Loucy (cell line): Measurements from ENCODE around the gene PITPNC1.

ENCODE experiments used
- H2AFZ ChIP-seq: fragments of 200-600 bp; sonication (generic); 2 replicates; pipeline ENCODE4 v1.6.0; 2016; ENCODE audit warnings: antibody characterized with exemption, mild to moderate bottlenecking, low read length, moderate library complexity
- H3F3A ChIP-seq: fragments of 200-600 bp; 2 replicates; pipeline ENCODE4 v1.6.0; 2016; ENCODE audit warnings: antibody characterized with exemption, low read depth, mild to moderate bottlenecking
- H3K27me3 ChIP-seq: fragments of 200-600 bp; sonication (generic); 2 replicates; pipeline ENCODE4 v1.6.1; 2014; ENCODE audit warnings: low read length, mild to moderate bottlenecking; ENCODE audit not compliant: insufficient read depth, poor library complexity, severe bottlenecking
- H3K36me3 ChIP-seq: fragments of 200-600 bp; sonication (generic); 2 replicates; pipeline ENCODE4 v1.6.1; 2016; ENCODE audit warnings: low read length; ENCODE audit not compliant: insufficient read depth
- H3K4me1 ChIP-seq: fragments of 200-600 bp; sonication (generic); 2 replicates; pipeline ENCODE4 v1.5.1; 2014; ENCODE audit warnings: low read length, mild to moderate bottlenecking; ENCODE audit not compliant: insufficient read depth, poor library complexity, severe bottlenecking
- H3K4me2 ChIP-seq: fragments of 200-600 bp; sonication (generic); 2 replicates; pipeline ENCODE4 v1.6.0; 2014; ENCODE audit warnings: antibody characterized with exemption, low read length, low read depth, mild to moderate bottlenecking; ENCODE audit not compliant: poor library complexity, severe bottlenecking
- H3K4me3 ChIP-seq: fragments of 200-600 bp; sonication (generic); 2 replicates; pipeline ENCODE4 v1.5.1; 2014; ENCODE audit warnings: low read length, mild to moderate bottlenecking, mixed read lengths; ENCODE audit not compliant: poor library complexity, severe bottlenecking
- H3K79me2 ChIP-seq: fragments of 200-600 bp; sonication (generic); 2 replicates; pipeline ENCODE4 v1.6.1; 2014; ENCODE audit warnings: low read length; ENCODE audit not compliant: insufficient read depth
- H3K9ac ChIP-seq: fragments of 200-600 bp; sonication (generic); 2 replicates; pipeline ENCODE4 v1.6.0; 2014; ENCODE audit warnings: mild to moderate bottlenecking, low read depth, low read length, moderate library complexity; ENCODE audit not compliant: poor library complexity, severe bottlenecking
- H3K9me2 ChIP-seq: fragments of 200-600 bp; sonication (generic); replicated peaks from 2 replicates; pipeline ENCODE4 v1.6.1; 2016; ENCODE audit warnings: low read depth, low read length, mixed read lengths
- H3K9me3 ChIP-seq: fragments of 200-600 bp; sonication (generic); 2 replicates; pipeline ENCODE4 v1.6.1; 2014; ENCODE audit warnings: mild to moderate bottlenecking, antibody characterized with exemption, low read length, low read depth; ENCODE audit not compliant: insufficient read depth
- H4K20me1 ChIP-seq: fragments of 200-600 bp; sonication (generic); 2 replicates; pipeline ENCODE4 v1.6.0; 2014; ENCODE audit warnings: antibody characterized with exemption, low read length, mild to moderate bottlenecking; ENCODE audit not compliant: insufficient read depth, poor library complexity, severe bottlenecking
- EZH2phosphoT487 ChIP-seq: fragments of 200-600 bp; IDR thresholded peaks from 2 replicates; pipeline ENCODE4 v1.6.1; 2018; ENCODE audit warnings: antibody characterized with exemption, mild to moderate bottlenecking, moderate library complexity, borderline replicate concordance
- TF ChIP-seq, protein P1 (sequence below): fragments of 200-600 bp; sonication (generic); conservative IDR thresholded peaks from 2 replicates; pipeline ENCODE4 v1.5.1; 2014; ENCODE audit warnings: mild to moderate bottlenecking, antibody characterized with exemption, low read length

Gene PITPNC1

DNA sequence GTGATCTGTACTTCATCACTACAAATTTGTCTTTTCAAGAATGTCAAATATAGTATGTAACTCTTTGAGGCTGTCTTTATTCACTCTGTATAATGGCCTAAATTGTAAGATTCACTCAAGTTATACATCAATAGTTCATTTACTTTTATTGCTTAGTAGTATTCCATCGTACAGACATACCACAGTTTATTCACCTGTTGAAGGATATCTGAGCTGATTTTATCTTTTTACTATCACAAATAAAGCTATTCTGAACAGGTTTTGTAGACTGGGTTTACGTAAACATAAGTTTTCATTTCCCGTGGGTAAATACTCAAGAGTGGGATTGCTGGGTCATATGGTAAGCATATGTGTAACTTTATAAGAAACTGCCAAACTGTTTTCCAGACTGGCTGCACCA is 29.3 kb upstream of the PITPNC1 start:
- no peak overlapping the region for H3K4me3 ChIP-seq
- no peak overlapping the region for H3K4me2 ChIP-seq
- H3K9me3 ChIP-seq = no peaks in the 10 kb centered on the region
- no peak overlapping the region for H3K9ac ChIP-seq
- H3K36me3 ChIP-seq = peaks cover 90% of the 10 kb centered on the region
- H3F3A ChIP-seq = no peaks in the 10 kb centered on the region
- peaks cover 4% of the 10 kb centered on the region; the same call in 1 of the 2 replicates for H3K79me2 ChIP-seq
- H4K20me1 ChIP-seq = peaks cover 4% of the 10 kb centered on the region
- H3K27me3 ChIP-seq = no peaks in the 10 kb centered on the region
- H3K9me2 ChIP-seq = no peaks in the 10 kb centered on the region
- H2AFZ ChIP-seq = no peak overlapping the region
- no peaks in the 10 kb centered on the region for H3K4me1 ChIP-seq
- TF ChIP-seq EZH2phosphoT487 = no peak
- TF ChIP-seq, protein P1, sequence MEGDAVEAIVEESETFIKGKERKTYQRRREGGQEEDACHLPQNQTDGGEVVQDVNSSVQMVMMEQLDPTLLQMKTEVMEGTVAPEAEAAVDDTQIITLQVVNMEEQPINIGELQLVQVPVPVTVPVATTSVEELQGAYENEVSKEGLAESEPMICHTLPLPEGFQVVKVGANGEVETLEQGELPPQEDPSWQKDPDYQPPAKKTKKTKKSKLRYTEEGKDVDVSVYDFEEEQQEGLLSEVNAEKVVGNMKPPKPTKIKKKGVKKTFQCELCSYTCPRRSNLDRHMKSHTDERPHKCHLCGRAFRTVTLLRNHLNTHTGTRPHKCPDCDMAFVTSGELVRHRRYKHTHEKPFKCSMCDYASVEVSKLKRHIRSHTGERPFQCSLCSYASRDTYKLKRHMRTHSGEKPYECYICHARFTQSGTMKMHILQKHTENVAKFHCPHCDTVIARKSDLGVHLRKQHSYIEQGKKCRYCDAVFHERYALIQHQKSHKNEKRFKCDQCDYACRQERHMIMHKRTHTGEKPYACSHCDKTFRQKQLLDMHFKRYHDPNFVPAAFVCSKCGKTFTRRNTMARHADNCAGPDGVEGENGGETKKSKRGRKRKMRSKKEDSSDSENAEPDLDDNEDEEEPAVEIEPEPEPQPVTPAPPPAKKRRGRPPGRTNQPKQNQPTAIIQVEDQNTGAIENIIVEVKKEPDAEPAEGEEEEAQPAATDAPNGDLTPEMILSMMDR = no peak

DNA sequence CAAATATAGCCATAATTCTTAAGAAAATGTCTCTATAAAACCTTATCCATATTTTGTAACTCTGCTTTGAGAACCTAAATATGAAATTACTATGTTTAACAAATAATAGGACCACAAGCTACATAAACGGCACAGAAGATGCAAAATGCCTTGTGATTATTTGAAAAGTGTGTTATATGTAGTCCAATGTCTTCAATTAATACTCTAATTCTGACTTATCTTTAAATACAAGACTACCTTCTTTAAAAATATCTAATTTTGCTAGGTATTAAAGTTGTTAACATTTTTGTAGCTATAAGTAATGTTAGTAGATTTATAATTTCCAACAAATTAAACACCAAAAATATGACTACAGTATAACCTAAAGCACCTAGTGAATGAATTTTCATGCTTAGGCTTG is 27.7 kb upstream of the PITPNC1 start:
- no peak overlapping the region for H3K4me3 ChIP-seq
- no peak overlapping the region for H2AFZ ChIP-seq
- no peaks in the 10 kb centered on the region for H3K4me1 ChIP-seq
- peaks cover 91% of the 10 kb centered on the region for H3K36me3 ChIP-seq
- H3K9me2 ChIP-seq = no peaks in the 10 kb centered on the region
- peaks cover 4% of the 10 kb centered on the region for H4K20me1 ChIP-seq
- H3F3A ChIP-seq = no peaks in the 10 kb centered on the region
- no peak overlapping the region for H3K4me2 ChIP-seq
- no peaks in the 10 kb centered on the region for H3K27me3 ChIP-seq
- no peaks in the 10 kb centered on the region for H3K9me3 ChIP-seq
- no peak overlapping the region for H3K9ac ChIP-seq
- TF ChIP-seq, protein P1 = no peak
- no peak for TF ChIP-seq EZH2phosphoT487
- peaks cover 4% of the 10 kb centered on the region; the same call in 1 of the 2 replicates for H3K79me2 ChIP-seq

DNA sequence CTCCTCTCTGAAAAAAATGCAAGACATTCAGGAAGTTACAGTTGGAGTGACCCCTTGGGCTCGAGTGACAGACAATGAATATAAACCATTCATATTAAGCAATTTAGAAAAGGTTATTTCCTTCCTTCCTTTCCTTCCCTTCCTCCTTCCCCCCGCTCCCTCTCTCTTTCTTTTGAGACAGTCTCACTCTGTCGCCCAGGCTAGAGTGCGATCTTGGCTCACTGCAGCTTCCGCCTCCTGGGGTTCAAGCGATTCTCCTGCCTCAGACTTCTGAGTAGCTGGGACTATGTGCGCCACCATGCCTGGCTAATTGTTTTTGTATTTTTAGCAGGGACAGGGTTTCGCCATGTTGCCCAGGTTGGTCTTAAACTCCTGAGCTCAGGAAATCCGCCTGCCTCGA is 23.9 kb upstream of the PITPNC1 start:
- H3K79me2 ChIP-seq = peaks cover 23% of the 10 kb centered on the region
- H3K36me3 ChIP-seq = peaks cover 90% of the 10 kb centered on the region

More for the DNA sequence above, 23.9 kb upstream of the PITPNC1 start:
- no peaks in the 10 kb centered on the region for H3F3A ChIP-seq
- H3K9me3 ChIP-seq = no peaks in the 10 kb centered on the region
- TF ChIP-seq, protein P1 = no peak
- no peaks in the 10 kb centered on the region for H3K4me1 ChIP-seq
- H3K9ac ChIP-seq = no peak overlapping the region
- no peaks in the 10 kb centered on the region for H3K27me3 ChIP-seq
- no peak overlapping the region for H2AFZ ChIP-seq
- H4K20me1 ChIP-seq = peaks cover 20% of the 10 kb centered on the region
- H3K9me2 ChIP-seq = no peaks in the 10 kb centered on the region
- no peak overlapping the region for H3K4me2 ChIP-seq
- H3K4me3 ChIP-seq = no peak overlapping the region
